ENCODE results near the gene TIMMDC1. TPM values are rescaled to one million over a fixed set of nuclear protein-coding genes. Genes with fewer than 3 reads are reported as not detected.

TIMMDC1 gene
- total and polyA plus RNA-seq, 4 donors = 60.5 to 98.9 (median 87.7) TPM

- no peak overlapping the region for H3K9ac ChIP-seq (ENCODE audit: insufficient read depth in 1 of 2, low read length in 2 of 2)
- WGBS, 2 donors = 92 to 97% methylated on average over 1 of the region's 1 CpG
- no peak overlapping the region for H3K4me3 ChIP-seq
- no peak for ATAC-seq (ENCODE audit: insufficient read depth, low FRiP score)
- DNase-seq = no peak
- no peak for TF ChIP-seq CTCF (IDR thresholded peaks at IDR 0.05; ENCODE audit: control extremely low read depth, extremely low read depth)
- H3K9me3 ChIP-seq (ENCODE audit: control insufficient read depth in 4 of 4, insufficient read depth in 3 of 4, low read length in 3 of 4) = no peaks in the 10 kb centered on the region
- H3K36me3 ChIP-seq (ENCODE audit: control insufficient read depth in 4 of 4, insufficient read depth in 4 of 4, low read length in 4 of 4) = peaks cover 7 to 23% (median 13%) of the 10 kb centered on the region in 4 donors
- H3K4me1 ChIP-seq (ENCODE audit: control insufficient read depth in 5 of 5, insufficient read depth in 5 of 5, low read length in 5 of 5) = no peaks in the 10 kb centered on the region
- H3K27me3 ChIP-seq (ENCODE audit: control insufficient read depth in 3 of 3, insufficient read depth in 3 of 3, low read length in 2 of 3) = no peaks in the 10 kb centered on the region
- H3K27ac ChIP-seq (ENCODE audit: low read depth in 1 of 2, low read length in 1 of 2) = no peak overlapping the region
Measured at GRCh38 chr3:119483101-119483500, 15.2 kb upstream of the TIMMDC1 start.

- no peaks in the 10 kb centered on the region for H3K9me3 ChIP-seq (ENCODE audit: control insufficient read depth in 4 of 4, insufficient read depth in 3 of 4, low read length in 3 of 4)
- ATAC-seq (ENCODE audit: insufficient read depth, low FRiP score) = no peak
- H3K36me3 ChIP-seq (ENCODE audit: control insufficient read depth in 4 of 4, insufficient read depth in 4 of 4, low read length in 4 of 4) = peaks cover 7 to 33% (median 15%) of the 10 kb centered on the region in 4 donors
- no peak for DNase-seq
- no peaks in the 10 kb centered on the region for H3K4me1 ChIP-seq (ENCODE audit: control insufficient read depth in 5 of 5, insufficient read depth in 5 of 5, low read length in 5 of 5)
- H3K4me3 ChIP-seq = no peak overlapping the region
- no peak for TF ChIP-seq CTCF (IDR thresholded peaks at IDR 0.05; ENCODE audit: control extremely low read depth, extremely low read depth)
- WGBS, 2 donors = 97 to 99% methylated on average over 2 of the region's 2 CpGs
- no peak overlapping the region for H3K27ac ChIP-seq (ENCODE audit: low read depth in 1 of 2, low read length in 1 of 2)
- H3K27me3 ChIP-seq (ENCODE audit: control insufficient read depth in 3 of 3, insufficient read depth in 3 of 3, low read length in 2 of 3) = no peaks in the 10 kb centered on the region
- H3K9ac ChIP-seq (ENCODE audit: insufficient read depth in 1 of 2, low read length in 2 of 2) = no peak overlapping the region
Measured at GRCh38 chr3:119485563-119485962, 12.8 kb upstream of the TIMMDC1 start.

- Histone ChIP-seq H3K4me3 (no peak overlapping the region), H3K9me3 (ENCODE audit: control insufficient read depth in 4 of 4, insufficient read depth in 3 of 4, low read length in 3 of 4) (no peaks in the 10 kb centered on the region), H3K36me3 (ENCODE audit: control insufficient read depth in 4 of 4, insufficient read depth in 4 of 4, low read length in 4 of 4) (peaks cover 8 to 32% (median 14%) of the 10 kb centered on the region in 4 donors), H3K9ac (ENCODE audit: insufficient read depth in 1 of 2, low read length in 2 of 2) (no peak overlapping the region), H3K27ac (ENCODE audit: low read depth in 1 of 2, low read length in 1 of 2) (no peak overlapping the region), H3K4me1 (ENCODE audit: control insufficient read depth in 5 of 5, insufficient read depth in 5 of 5, low read length in 5 of 5) (no peaks in the 10 kb centered on the region), H3K27me3 (ENCODE audit: control insufficient read depth in 3 of 3, insufficient read depth in 3 of 3, low read length in 2 of 3) (no peaks in the 10 kb centered on the region)
- no peak for ATAC-seq (ENCODE audit: insufficient read depth, low FRiP score)
- DNase-seq = no peak
- WGBS, 2 donors = 86 to 98% methylated on average over 2 of the region's 2 CpGs
- TF ChIP-seq CTCF (IDR thresholded peaks at IDR 0.05; ENCODE audit: control extremely low read depth, extremely low read depth) = no peak
Measured at GRCh38 chr3:119490153-119490552, 8.2 kb upstream of the TIMMDC1 start.

- H3K9ac ChIP-seq (ENCODE audit: insufficient read depth in 1 of 2, low read length in 2 of 2) = no peak overlapping the region
- 81 to 95% methylated on average over 2 of the region's 2 CpGs for WGBS, 2 donors
- H3K4me1 ChIP-seq (ENCODE audit: control insufficient read depth in 5 of 5, insufficient read depth in 5 of 5, low read length in 5 of 5) = peaks cover 0 to 1% (median 0%) of the 10 kb centered on the region in 5 donors
- H3K9me3 ChIP-seq (ENCODE audit: control insufficient read depth in 4 of 4, insufficient read depth in 3 of 4, low read length in 3 of 4) = no peaks in the 10 kb centered on the region
- DNase-seq = no peak
- no peaks in the 10 kb centered on the region for H3K27me3 ChIP-seq (ENCODE audit: control insufficient read depth in 3 of 3, insufficient read depth in 3 of 3, low read length in 2 of 3)
- ATAC-seq (ENCODE audit: insufficient read depth, low FRiP score) = no peak
- H3K36me3 ChIP-seq (ENCODE audit: control insufficient read depth in 4 of 4, insufficient read depth in 4 of 4, low read length in 4 of 4) = peaks cover 1 to 22% (median 6%) of the 10 kb centered on the region in 4 donors
- H3K27ac ChIP-seq (ENCODE audit: low read depth in 1 of 2, low read length in 1 of 2) = no peak overlapping the region
- no peak for TF ChIP-seq CTCF (IDR thresholded peaks at IDR 0.05; ENCODE audit: control extremely low read depth, extremely low read depth)
- H3K4me3 ChIP-seq = no peak overlapping the region
Measured at GRCh38 chr3:119492128-119492527, 6.2 kb upstream of the TIMMDC1 start.

Data from lung (tissue), 12 donors.